Kidney capillary endothelial cell (primary cell): ENCODE results near the gene SLC25A26.

Experiments
- DNase-seq: peaks from one replicate; pipeline ENCODE4 v3.0.0-alpha.2; 2018; ENCODE audit warnings: low spot score

SLC25A26 gene

DNA sequence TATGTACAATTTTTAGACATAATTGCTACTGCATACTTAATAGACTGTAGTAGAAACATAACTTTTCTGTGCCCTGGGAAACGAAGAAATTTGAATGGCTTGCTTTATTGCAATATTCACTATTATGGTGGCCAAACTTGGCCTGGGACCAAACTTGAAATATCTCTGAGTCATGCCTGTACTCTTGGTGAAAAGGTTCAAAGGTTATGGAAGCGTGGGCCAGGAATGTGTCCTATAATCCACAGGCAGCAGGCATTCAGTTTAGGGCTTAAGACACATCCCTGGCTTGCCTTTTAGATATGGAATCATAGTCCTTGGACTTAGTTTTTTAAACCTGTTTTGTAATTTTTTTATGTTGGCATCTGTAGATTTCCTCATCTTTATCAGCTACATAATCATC is 155.8 kb downstream of the SLC25A26 start:
- DNase-seq = no peak

GRCh38 chr3:66377800-66378199 is 157.0 kb downstream of the SLC25A26 start:
- no peak for DNase-seq

DNA sequence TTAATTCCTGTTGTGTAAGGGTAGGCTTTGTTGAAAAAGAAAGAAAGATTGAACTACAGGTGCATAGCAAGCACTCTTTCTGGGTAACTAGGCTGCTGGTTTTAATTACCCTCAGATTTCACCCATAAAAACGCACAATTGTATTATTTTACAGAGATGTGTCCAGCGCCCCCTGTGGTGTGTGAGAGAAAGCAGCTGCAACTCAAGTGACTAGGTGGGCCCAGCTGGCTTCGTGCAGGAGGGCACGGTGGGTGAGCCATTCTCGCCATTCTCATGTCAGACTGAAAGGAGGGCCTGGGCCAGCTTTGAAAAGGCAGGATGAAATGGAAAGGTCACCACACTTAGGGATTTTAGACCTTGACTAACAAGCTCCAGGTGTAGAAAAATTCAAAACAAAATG is 157.5 kb downstream of the SLC25A26 start:
- no peak for DNase-seq

GRCh38 chr3:66379565-66379964 is 158.8 kb downstream of the SLC25A26 start:
- no peak for DNase-seq

DNA sequence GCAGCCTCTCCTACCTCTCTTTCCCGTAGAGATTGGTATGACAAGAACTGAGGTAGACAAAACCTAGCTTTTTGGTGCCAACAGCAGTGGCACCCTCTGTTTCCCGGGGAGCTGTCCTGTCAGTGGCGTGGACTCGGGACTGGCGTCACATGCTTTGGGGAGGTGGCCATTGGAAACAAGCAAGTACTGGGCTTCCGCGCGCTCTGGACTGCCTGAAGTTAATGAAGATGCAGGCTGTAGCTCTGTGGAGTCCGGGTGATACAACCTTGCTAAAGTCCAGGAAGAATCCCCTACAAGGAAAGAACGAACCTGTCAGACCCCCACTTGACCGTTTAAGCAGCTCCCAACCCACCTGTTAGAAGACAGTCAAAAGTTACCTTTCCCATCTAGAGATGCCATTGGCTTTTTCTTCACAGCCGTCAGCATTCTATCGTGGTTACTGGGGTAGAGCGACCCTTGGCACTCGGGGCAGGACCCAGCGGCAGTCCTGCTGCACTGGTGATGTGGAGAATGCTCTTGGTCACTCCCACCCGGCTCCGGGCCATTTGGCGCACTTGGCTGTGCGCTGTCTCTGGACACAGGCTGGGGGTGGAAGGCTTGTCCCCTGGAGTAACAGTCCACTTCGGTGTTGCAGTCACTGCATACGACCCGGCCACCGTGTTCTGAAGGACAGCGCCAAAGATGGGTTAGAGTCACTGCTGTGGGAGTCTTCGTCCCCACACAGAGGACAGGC is 159.6 kb downstream of the SLC25A26 start:
- no peak for DNase-seq

GRCh38 chr3:66381626-66382025 is 160.8 kb downstream of the SLC25A26 start:
- no peak for DNase-seq

DNA sequence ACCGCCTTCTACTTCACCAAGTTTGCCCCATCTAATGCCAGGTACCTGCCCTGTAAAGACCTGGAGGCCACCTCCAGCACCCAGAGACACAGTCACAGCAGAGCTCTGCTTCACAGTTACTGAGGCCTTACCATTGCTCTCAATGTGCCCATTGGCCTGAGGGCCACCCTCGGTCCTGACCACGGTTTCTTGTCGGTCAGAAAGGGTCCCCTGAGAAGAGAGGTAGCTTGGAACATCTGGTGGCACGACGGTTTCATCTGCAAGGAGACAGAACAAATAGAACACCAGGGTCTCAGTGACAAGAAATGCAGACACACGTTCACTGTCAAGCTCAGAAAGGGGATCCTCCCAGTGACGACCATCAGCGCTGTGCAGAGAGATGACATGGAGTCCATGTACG is 161.3 kb downstream of the SLC25A26 start:
- no peak for DNase-seq

GRCh38 chr3:66383023-66383422 is 162.2 kb downstream of the SLC25A26 start:
- DNase-seq = no peak

GRCh38 chr3:66383998-66384745 is 163.4 kb downstream of the SLC25A26 start:
- DNase-seq = no peak

GRCh38 chr3:66385066-66385465 is 164.3 kb downstream of the SLC25A26 start:
- DNase-seq = no peak

DNA sequence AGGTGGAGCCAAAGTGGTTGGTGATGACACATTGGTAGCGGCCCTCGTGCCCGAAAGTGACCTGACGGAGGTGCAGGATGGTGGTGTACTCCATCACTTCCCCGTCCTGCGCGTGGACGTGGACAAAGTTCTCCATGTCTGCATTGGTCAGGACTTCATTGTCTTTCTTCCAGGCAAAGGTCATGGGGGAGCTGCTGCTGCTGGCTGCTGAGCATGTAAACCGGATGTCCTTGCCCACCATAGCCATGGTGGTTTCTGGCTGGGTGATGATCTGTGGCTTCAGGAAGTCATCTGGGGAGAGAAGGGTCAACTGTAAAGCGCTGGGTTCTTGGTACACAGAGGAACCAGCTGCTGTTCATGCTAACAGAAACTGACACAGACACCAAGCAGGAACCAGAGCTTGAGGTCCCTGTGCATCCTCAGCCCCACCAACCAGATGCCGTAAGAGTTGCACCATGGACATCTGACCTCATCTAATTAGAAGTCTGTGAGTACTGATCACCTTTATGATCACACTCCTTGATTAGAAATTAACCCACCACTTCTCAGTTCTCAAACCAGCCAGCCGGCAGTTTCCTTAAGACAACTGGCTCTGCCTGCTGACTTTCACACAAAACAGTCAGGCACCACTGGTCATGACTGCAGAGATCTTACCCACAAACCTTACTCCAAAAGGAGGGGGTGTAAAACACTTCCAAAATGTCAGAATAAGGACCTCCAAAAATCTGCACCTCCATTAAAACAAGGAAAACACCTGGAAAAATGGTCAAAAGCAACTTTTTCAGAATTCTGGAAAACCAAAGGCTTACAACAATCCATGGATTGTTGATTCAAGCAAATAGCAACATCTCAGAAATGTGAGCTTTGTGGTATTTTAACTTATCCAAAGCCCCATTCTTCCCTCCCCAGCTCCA is 165.5 kb downstream of the SLC25A26 start:
- no peak for DNase-seq

- no peak for DNase-seq
Measured at GRCh38 chr3:66386925-66387650, 166.3 kb downstream of the SLC25A26 start.

DNA sequence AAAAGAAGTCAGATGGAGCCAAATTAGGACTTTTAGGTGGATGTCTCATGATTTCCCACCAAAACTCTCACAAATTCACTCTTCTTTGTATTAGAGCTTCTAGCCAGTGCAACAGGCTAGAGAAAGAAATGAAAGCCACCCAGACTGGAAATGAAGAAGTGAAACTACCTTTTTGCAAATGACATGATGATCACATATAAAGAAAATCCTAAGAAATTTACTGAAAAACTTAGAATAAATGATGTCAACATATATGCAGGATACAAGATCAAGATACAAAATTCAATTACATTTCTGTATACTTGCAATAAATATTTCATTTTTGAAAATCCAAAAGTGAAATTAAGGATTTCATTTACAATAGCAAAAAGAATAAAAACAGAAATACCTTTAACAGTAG is 169.2 kb downstream of the SLC25A26 start:
- DNase-seq = no peak

- DNase-seq = no peak
Measured at GRCh38 chr3:66392512-66392911, 171.7 kb downstream of the SLC25A26 start.

DNA sequence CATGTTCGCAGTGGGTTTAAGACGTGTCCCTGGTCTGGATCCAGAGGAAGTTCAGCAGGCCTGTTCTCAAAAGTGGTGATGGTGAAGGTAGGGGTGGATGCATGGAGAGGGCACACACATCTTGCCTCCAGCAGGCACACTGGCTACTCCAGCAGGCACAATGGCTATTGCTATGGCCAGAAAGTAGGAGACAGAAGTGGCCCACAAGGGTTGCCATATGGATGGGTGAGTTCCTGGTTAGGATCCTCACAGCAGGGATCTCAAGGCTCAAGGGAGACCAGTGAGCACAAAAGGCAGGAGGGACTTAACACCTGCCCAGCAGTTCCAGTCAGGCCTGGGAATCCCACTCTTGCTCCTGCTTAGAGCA is 172.1 kb downstream of the SLC25A26 start:
- DNase-seq = no peak

DNA sequence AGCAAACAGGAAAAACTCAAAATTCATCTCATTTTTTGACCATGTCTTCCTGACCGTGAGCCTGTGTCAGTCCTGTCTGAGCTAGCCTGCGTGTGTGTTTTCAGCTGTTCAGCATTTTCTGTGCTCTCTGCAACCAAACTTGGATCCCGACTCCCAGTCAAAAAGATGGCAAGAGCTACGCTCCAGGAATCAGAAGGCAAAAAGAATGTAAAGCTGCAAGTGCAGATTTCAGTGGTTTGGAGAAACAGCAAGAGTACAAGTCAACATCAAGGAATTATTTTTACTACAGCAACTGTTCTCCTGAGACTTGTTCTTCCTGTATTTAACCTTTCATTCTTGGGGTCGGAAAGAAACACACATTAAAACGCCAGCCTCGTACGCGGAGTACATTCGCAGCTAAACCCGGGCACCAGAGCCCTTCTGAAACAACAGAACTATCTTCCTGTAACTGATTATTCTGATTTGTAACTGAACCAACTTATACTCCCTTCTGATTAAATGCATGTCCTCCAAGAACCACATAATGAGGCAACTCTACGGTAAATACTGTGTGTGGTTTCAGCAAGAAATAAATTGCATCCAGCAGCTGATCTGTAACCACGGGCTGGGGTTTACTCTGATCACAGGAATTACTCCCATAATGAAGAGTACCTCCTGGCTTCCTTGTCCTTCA is 172.7 kb downstream of the SLC25A26 start:
- no peak for DNase-seq

DNA sequence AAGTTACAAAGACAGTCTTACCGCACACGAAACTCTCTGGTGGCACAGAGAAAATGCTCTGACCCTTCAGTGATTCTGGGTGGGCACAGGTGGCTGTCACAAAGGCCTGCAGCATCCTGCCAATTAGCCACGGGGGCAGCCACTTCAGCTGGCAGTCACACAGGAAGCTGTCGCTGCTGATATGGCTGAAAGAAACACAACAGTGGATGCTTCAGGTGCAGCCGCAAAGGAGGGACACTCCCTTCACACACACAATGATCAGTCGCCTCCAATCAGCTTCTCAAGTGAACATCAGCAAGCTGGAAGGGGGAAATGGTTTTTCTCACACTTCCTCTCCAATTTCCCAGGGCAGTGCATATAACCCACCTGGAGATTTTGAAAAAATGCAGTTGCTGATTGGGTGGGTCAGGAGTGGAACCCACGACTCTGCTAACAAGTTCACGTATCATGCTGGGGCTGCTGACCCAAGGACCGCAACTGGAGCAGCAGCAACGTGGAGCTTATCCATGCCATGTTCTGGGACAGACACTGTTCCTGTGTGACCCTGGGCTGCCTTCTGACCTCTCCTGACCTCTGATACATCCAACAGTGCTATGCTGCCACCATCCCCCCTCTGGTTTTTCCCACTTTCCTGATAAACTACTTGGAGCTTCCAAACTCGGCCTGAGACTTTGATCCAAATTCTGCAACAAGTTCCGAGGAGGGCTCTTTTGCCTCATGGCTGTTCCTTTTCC is 173.4 kb downstream of the SLC25A26 start:
- no peak for DNase-seq

- no peak for DNase-seq
Measured at GRCh38 chr3:66394753-66395249, 174.0 kb downstream of the SLC25A26 start.

DNA sequence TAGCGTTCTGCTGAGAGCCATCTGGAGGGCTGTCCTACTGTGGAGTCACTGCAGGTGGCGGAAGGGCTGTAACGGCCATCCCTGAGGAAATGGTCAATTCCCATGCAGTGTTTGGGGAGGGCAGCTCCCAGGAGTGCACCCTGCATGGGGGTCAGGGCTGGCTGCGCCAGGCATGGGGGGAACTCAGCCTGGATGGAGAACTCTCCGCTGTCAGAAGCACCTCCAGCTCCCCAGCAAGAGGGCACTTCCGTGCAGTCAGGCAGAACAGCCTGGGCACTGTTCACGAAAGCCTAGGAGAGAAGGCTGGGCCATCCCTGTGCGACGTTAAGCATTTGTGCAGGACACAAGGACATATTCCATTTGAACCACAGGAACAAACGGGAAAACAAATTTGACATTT is 174.8 kb downstream of the SLC25A26 start:
- no peak for DNase-seq

- no peak for DNase-seq
Measured at GRCh38 chr3:66396161-66396760, 175.5 kb downstream of the SLC25A26 start.
